Measurements from ENCODE around the gene NLRP13.

Gene NLRP13

GRCh38 chr19:55907746-55908145, 24.4 kb downstream of the NLRP13 start:
- no peak overlapping the region for H3K4me2 ChIP-seq (ENCODE audit: low read depth, low read length, poor library complexity, severe bottlenecking)
- H3K9me3 ChIP-seq (ENCODE audit: insufficient read depth, low read depth, low read length): peaks cover 5% of the 10 kb centered on the region; the same call in 1 of the 2 replicates
- no peaks in the 10 kb centered on the region for H3K79me2 ChIP-seq (ENCODE audit: insufficient read depth, low read length)

GRCh38 chr19:55907286-55907685, 24.9 kb downstream of the NLRP13 start:
- Histone ChIP-seq H2AFZ (ENCODE audit: low read length) (no peak overlapping the region), H4K20me1 (ENCODE audit: insufficient read depth, low read length, poor library complexity, severe bottlenecking) (no peaks in the 10 kb centered on the region), H3K79me2 (ENCODE audit: insufficient read depth, low read length) (no peaks in the 10 kb centered on the region), H3K9me3 (ENCODE audit: insufficient read depth, low read depth, low read length) (peaks cover 5% of the 10 kb centered on the region; the same call in 1 of the 2 replicates), H3K9ac (ENCODE audit: low read depth, low read length, poor library complexity, severe bottlenecking) (no peak overlapping the region), H3K36me3 (ENCODE audit: insufficient read depth, low read length) (no peaks in the 10 kb centered on the region), H3K9me2 (replicated peaks; ENCODE audit: low read depth, low read length) (no peaks in the 10 kb centered on the region), H3F3A (ENCODE audit: low read depth) (no peaks in the 10 kb centered on the region), H3K4me3 (ENCODE audit: low read length, poor library complexity, severe bottlenecking) (no peak overlapping the region), H3K27me3 (ENCODE audit: insufficient read depth, low read length, poor library complexity, severe bottlenecking) (no peaks in the 10 kb centered on the region), H3K4me1 (ENCODE audit: insufficient read depth, low read length, poor library complexity, severe bottlenecking) (no peaks in the 10 kb centered on the region), H3K4me2 (ENCODE audit: low read depth, low read length, poor library complexity, severe bottlenecking) (no peak overlapping the region)
- TF ChIP-seq CTCF (conservative IDR thresholded peaks at IDR 0.05; ENCODE audit: low read length): no peak
- no peak for TF ChIP-seq EZH2phosphoT487 (IDR thresholded peaks at IDR 0.05; ENCODE audit: borderline replicate concordance)

More at GRCh38 chr19:55907746-55908145, 24.4 kb downstream of the NLRP13 start:
- Histone ChIP-seq H3K27me3 (ENCODE audit: insufficient read depth, low read length, poor library complexity, severe bottlenecking) (no peaks in the 10 kb centered on the region), H3F3A (ENCODE audit: low read depth) (no peaks in the 10 kb centered on the region), H3K4me1 (ENCODE audit: insufficient read depth, low read length, poor library complexity, severe bottlenecking) (no peaks in the 10 kb centered on the region), H3K9me2 (replicated peaks; ENCODE audit: low read depth, low read length) (no peaks in the 10 kb centered on the region), H3K36me3 (ENCODE audit: insufficient read depth, low read length) (no peaks in the 10 kb centered on the region), H3K9ac (ENCODE audit: low read depth, low read length, poor library complexity, severe bottlenecking) (no peak overlapping the region), H4K20me1 (ENCODE audit: insufficient read depth, low read length, poor library complexity, severe bottlenecking) (no peaks in the 10 kb centered on the region), H3K4me3 (ENCODE audit: low read length, poor library complexity, severe bottlenecking) (no peak overlapping the region), H2AFZ (ENCODE audit: low read length) (no peak overlapping the region)
- TF ChIP-seq EZH2phosphoT487 (IDR thresholded peaks at IDR 0.05; ENCODE audit: borderline replicate concordance): no peak
- TF ChIP-seq CTCF (conservative IDR thresholded peaks at IDR 0.05; ENCODE audit: low read length): no peak

- Histone ChIP-seq H3K9ac (ENCODE audit: low read depth, low read length, poor library complexity, severe bottlenecking) (no peak overlapping the region), H4K20me1 (ENCODE audit: insufficient read depth, low read length, poor library complexity, severe bottlenecking) (no peaks in the 10 kb centered on the region), H3K9me2 (replicated peaks; ENCODE audit: low read depth, low read length) (no peaks in the 10 kb centered on the region), H3K27me3 (ENCODE audit: insufficient read depth, low read length, poor library complexity, severe bottlenecking) (no peaks in the 10 kb centered on the region), H3K4me1 (ENCODE audit: insufficient read depth, low read length, poor library complexity, severe bottlenecking) (no peaks in the 10 kb centered on the region), H3K9me3 (ENCODE audit: insufficient read depth, low read depth, low read length) (no peaks in the 10 kb centered on the region), H3K4me3 (ENCODE audit: low read length, poor library complexity, severe bottlenecking) (no peak overlapping the region), H3K36me3 (ENCODE audit: insufficient read depth, low read length) (no peaks in the 10 kb centered on the region), H3K4me2 (ENCODE audit: low read depth, low read length, poor library complexity, severe bottlenecking) (no peak overlapping the region), H3K79me2 (ENCODE audit: insufficient read depth, low read length) (no peaks in the 10 kb centered on the region), H2AFZ (ENCODE audit: low read length) (no peak overlapping the region), H3F3A (ENCODE audit: low read depth) (no peaks in the 10 kb centered on the region)
- TF ChIP-seq EZH2phosphoT487 (IDR thresholded peaks at IDR 0.05; ENCODE audit: borderline replicate concordance) (no peak), CTCF (conservative IDR thresholded peaks at IDR 0.05; ENCODE audit: low read length) (no peak)
Observed at GRCh38 chr19:55902080-55902751, 29.9 kb downstream of the NLRP13 start.
